HepG2 (cell line): Measurements from ENCODE around the gene MRPL58. TPM values are rescaled to one million over a fixed set of nuclear protein-coding genes. Genes with fewer than 3 reads are reported as not detected.

Source experiments
- AKAP8 ChIP-seq: sonication (generic); formaldehyde crosslinking; IDR thresholded peaks from 2 replicates; pipeline ENCODE4 v1.5.1; 2020; ENCODE audit warnings: mild to moderate bottlenecking, missing genetic modification reagents
- EEA1 ChIP-seq: sonication (generic); formaldehyde crosslinking; IDR thresholded peaks from 2 replicates; pipeline ENCODE4 v1.5.1; 2020; ENCODE audit warnings: mild to moderate bottlenecking, missing genetic modification reagents, borderline replicate concordance
- KDM2A ChIP-seq: sonication (generic); formaldehyde crosslinking; IDR thresholded peaks from 2 replicates; pipeline ENCODE4 v1.4.0; 2020; ENCODE audit warnings: low read depth, missing genetic modification reagents, borderline replicate concordance
- KLF9 ChIP-seq: IDR thresholded peaks from 2 replicates; pipeline ENCODE4 v1.6.1; 2016; ENCODE audit warnings: low read depth
- NFRKB ChIP-seq: fragments of 450-650 bp; IDR thresholded peaks from 2 replicates; pipeline ENCODE4 v1.6.1; 2017
- NR3C1 ChIP-seq: sonication (generic); formaldehyde crosslinking; IDR thresholded peaks from 2 replicates; pipeline ENCODE4 v1.4.0; 2020; ENCODE audit warnings: missing genetic modification reagents
- PHF21A ChIP-seq: sonication (generic); formaldehyde crosslinking; IDR thresholded peaks from 2 replicates; pipeline ENCODE4 v1.5.0; 2020; ENCODE audit warnings: mild to moderate bottlenecking, missing genetic modification reagents
- SALL2 ChIP-seq: sonication (generic); formaldehyde crosslinking; IDR thresholded peaks from 2 replicates; pipeline ENCODE4 v1.8.1; 2023; ENCODE audit warnings: mild to moderate bottlenecking, missing genetic modification reagents, inconsistent platforms
- TBL1XR1 ChIP-seq: fragments of 150-350 bp; IDR thresholded peaks from 2 replicates; pipeline ENCODE4 v1.6.1; 2014; ENCODE audit warnings: borderline replicate concordance, low read length; ENCODE audit not compliant: partially characterized antibody
- ZFP36L1 ChIP-seq: sonication (generic); formaldehyde crosslinking; IDR thresholded peaks from 2 replicates; pipeline ENCODE4 v1.8.0; 2022; ENCODE audit warnings: mild to moderate bottlenecking, missing genetic modification reagents, moderate library complexity
- ZNF230 ChIP-seq: sonication (generic); formaldehyde crosslinking; IDR thresholded peaks from 2 replicates; pipeline ENCODE4 v1.4.0; 2020; ENCODE audit warnings: mild to moderate bottlenecking, missing genetic modification reagents
- ZNF570 ChIP-seq: sonication (generic); formaldehyde crosslinking; IDR thresholded peaks from 2 replicates; pipeline ENCODE4 v1.4.0; 2020; ENCODE audit warnings: mild to moderate bottlenecking, missing genetic modification reagents, borderline replicate concordance
- polyA plus RNA-seq, 8 experiments: library from polyadenylated mRNA; depleted of rRNA in 3 of 8; stranded (reverse) in 7 of 8; unstranded in 1 of 8; fragments of >200 nt; fragmentation: Illumina TruSeq in 4 of 8; extraction: Trizol in 4 of 8; gene quantifications; 2 replicates each; pipeline versions ENCODE4 v1.2.1 to v1.2.3, GENCODE V29; 2011 to 2016; ENCODE audit warnings: low read depth in 4 of 8, missing spikeins in 1 of 8, mixed read lengths in 1 of 8; ENCODE audit not compliant: insufficient read depth in 1 of 8
- total RNA-seq, 5 experiments: library from RNA; depleted of rRNA; stranded (reverse); fragments of >200 nt; fragmentation: Illumina TruSeq; extraction: Trizol; gene quantifications; 2 replicates each; pipeline ENCODE4 v1.2.3, GENCODE V29; 2016; ENCODE audit warnings: low read depth in 1 of 5
- TF ChIP-seq, protein P1 (sequence below): sonication (generic); formaldehyde crosslinking; IDR thresholded peaks from 2 replicates; pipeline ENCODE4 v1.8.1; 2023; ENCODE audit warnings: mild to moderate bottlenecking, missing genetic modification reagents, borderline replicate concordance
- TF ChIP-seq, protein P2 (sequence below): sonication (generic); formaldehyde crosslinking; conservative IDR thresholded peaks from 2 replicates; pipeline ENCODE4 v1.8.1; 2023; ENCODE audit warnings: missing genetic modification reagents
- TF ChIP-seq, protein P3 (sequence below): sonication (generic); formaldehyde crosslinking; IDR thresholded peaks from 2 replicates; pipeline ENCODE4 v1.5.1; 2020; ENCODE audit warnings: mild to moderate bottlenecking, missing genetic modification reagents, borderline replicate concordance
- TF ChIP-seq, protein P4 (sequence below), 2 experiments: sonication (generic) in 1 of 2; formaldehyde crosslinking in 1 of 2; IDR thresholded peaks; 2 replicates each; pipeline versions ENCODE4 v1.4.0 to v1.6.1; 2016 to 2020; ENCODE audit warnings: borderline replicate concordance in 1 of 2, low read depth in 1 of 2, mild to moderate bottlenecking in 1 of 2, missing genetic modification reagents in 1 of 2
- TF ChIP-seq, protein P5 (sequence below), 2 experiments: IDR thresholded peaks; 2 replicates each; pipeline ENCODE4 v1.6.1; 2011 to 2012; ENCODE audit warnings: low read length in 2 of 2, borderline replicate concordance in 1 of 2, low read depth in 1 of 2, mild to moderate bottlenecking in 1 of 2, moderate library complexity in 1 of 2

Gene MRPL58
- total and polyA plus RNA-seq, 2 of the 13 experiments (the other 11 are each of a cell fraction or from before 2014, with no cell fraction given) = 44.9 to 68.9 TPM

DNA sequence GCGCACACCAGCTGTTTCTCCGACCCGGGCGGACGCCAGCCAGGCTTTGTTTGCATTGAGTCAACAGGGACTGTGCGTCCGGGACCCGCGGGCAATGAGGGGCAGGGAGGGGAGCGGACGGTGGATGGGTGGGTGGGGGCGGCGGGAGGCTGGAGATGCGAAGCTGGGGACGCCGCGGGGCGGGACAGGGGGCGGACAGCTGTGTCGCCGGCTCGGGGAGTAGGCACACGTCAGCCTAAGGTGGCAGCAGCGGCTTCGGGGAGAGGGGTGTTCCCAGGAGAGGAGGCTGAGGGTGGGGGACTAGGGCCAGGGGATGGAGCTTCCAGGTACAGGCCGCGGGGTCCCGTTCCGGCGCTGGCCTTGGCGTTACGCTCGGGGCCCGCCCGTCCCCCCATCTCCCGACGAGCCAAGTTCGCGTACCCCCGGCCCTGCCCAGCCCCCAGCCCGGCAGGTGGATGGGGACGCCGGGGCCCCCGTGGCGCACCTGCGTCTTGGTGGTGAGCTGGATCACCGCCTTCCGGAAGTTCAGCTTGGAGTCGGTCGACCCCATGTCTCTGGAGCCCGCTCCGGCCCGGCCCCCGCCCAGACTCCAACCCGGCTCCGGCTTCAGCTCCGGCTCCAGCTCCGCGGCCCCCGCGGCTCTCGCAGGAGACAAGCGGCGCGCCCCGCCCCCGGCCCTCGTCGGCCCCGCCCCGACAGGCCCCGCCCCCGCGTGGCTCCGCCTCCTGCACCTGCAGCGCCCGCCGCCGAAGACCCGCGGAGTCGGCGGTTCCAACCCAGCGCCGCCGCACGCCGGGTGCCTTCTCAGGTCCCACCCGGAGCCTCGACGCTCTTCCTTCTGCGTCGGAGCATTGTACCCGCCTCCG lies 40.1 kb upstream of the MRPL58 start, which contains the start of gene HID1 (continued):
- TF ChIP-seq ZNF570 (CRISPR knock-in tag) (no peak), NFRKB (no peak), PHF21A (peak; percentile 29), KLF9 (CRISPR knock-in tag) (no peak), EEA1 (CRISPR knock-in tag) (no peak), SALL2 (CRISPR knock-in tag) (peak; percentile 67; the same call in 1 of the 2 replicates), ZFP36L1 (CRISPR knock-in tag) (no peak), AKAP8 (CRISPR knock-in tag) (peak; percentile 27; the same call in 1 of the 2 replicates), KDM2A (peak; percentile 84), ZNF230 (peak; percentile 27; the same call in 1 of the 2 replicates), NR3C1 (CRISPR knock-in tag) (no peak), TBL1XR1 (no peak)
- TF ChIP-seq, protein P1, sequence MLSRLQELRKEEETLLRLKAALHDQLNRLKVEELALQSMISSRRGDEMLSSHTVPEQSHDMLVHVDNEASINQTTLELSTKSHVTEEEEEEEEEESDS (CRISPR knock-in tag) = no peak
- TF ChIP-seq, protein P2, sequence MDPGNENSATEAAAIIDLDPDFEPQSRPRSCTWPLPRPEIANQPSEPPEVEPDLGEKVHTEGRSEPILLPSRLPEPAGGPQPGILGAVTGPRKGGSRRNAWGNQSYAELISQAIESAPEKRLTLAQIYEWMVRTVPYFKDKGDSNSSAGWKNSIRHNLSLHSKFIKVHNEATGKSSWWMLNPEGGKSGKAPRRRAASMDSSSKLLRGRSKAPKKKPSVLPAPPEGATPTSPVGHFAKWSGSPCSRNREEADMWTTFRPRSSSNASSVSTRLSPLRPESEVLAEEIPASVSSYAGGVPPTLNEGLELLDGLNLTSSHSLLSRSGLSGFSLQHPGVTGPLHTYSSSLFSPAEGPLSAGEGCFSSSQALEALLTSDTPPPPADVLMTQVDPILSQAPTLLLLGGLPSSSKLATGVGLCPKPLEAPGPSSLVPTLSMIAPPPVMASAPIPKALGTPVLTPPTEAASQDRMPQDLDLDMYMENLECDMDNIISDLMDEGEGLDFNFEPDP (CRISPR knock-in tag) = 0 out of 2 replicates have a peak, but pooled peaks have one; percentile 88
- TF ChIP-seq, protein P3, sequence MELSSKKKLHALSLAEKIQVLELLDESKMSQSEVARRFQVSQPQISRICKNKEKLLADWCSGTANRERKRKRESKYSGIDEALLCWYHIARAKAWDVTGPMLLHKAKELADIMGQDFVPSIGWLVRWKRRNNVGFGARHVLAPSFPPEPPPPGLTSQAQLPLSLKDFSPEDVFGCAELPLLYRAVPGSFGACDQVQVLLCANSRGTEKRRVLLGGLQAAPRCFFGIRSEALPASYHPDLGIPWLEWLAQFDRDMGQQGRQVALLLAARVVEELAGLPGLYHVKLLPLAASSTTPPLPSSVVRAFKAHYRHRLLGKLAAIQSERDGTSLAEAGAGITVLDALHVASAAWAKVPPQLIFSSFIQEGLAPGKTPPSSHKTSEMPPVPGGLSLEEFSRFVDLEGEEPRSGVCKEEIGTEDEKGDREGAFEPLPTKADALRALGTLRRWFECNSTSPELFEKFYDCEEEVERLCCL (CRISPR knock-in tag) = no peak
- TF ChIP-seq, protein P4, sequence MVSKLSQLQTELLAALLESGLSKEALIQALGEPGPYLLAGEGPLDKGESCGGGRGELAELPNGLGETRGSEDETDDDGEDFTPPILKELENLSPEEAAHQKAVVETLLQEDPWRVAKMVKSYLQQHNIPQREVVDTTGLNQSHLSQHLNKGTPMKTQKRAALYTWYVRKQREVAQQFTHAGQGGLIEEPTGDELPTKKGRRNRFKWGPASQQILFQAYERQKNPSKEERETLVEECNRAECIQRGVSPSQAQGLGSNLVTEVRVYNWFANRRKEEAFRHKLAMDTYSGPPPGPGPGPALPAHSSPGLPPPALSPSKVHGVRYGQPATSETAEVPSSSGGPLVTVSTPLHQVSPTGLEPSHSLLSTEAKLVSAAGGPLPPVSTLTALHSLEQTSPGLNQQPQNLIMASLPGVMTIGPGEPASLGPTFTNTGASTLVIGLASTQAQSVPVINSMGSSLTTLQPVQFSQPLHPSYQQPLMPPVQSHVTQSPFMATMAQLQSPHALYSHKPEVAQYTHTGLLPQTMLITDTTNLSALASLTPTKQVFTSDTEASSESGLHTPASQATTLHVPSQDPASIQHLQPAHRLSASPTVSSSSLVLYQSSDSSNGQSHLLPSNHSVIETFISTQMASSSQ (IDR thresholded peaks at IDR 0.05; ENCODE audit: low read depth) = no peak
- TF ChIP-seq, protein P4 (CRISPR knock-in tag; IDR thresholded peaks at IDR 0.05; ENCODE audit: borderline replicate concordance) = no peak; the same call in 1 of the 2 replicates
- TF ChIP-seq, protein P5, sequence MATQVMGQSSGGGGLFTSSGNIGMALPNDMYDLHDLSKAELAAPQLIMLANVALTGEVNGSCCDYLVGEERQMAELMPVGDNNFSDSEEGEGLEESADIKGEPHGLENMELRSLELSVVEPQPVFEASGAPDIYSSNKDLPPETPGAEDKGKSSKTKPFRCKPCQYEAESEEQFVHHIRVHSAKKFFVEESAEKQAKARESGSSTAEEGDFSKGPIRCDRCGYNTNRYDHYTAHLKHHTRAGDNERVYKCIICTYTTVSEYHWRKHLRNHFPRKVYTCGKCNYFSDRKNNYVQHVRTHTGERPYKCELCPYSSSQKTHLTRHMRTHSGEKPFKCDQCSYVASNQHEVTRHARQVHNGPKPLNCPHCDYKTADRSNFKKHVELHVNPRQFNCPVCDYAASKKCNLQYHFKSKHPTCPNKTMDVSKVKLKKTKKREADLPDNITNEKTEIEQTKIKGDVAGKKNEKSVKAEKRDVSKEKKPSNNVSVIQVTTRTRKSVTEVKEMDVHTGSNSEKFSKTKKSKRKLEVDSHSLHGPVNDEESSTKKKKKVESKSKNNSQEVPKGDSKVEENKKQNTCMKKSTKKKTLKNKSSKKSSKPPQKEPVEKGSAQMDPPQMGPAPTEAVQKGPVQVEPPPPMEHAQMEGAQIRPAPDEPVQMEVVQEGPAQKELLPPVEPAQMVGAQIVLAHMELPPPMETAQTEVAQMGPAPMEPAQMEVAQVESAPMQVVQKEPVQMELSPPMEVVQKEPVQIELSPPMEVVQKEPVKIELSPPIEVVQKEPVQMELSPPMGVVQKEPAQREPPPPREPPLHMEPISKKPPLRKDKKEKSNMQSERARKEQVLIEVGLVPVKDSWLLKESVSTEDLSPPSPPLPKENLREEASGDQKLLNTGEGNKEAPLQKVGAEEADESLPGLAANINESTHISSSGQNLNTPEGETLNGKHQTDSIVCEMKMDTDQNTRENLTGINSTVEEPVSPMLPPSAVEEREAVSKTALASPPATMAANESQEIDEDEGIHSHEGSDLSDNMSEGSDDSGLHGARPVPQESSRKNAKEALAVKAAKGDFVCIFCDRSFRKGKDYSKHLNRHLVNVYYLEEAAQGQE (IDR thresholded peaks at IDR 0.05; ENCODE audit: borderline replicate concordance in 1 of 2, low read depth in 1 of 2, low read length in 2 of 2) = no peak
